NCI-H2081 (cell line): ENCODE data around the gene SEPTIN5.

Source experiments
- DNase-seq, 2 experiments: peaks; one replicate each; lab custom pipeline; 2025; lab: John Stamatoyannopoulos, UW

The SEPTIN5 gene

GRCh38 chr22:19748991-19749664, 34.8 kb downstream of the SEPTIN5 start:
- no peak for DNase-seq

- no peak for DNase-seq
Measured at GRCh38 chr22:19749876-19750275, 35.6 kb downstream of the SEPTIN5 start.

- DNase-seq = no peak
Measured at GRCh38 chr22:19750507-19751490, 36.5 kb downstream of the SEPTIN5 start.

DNA sequence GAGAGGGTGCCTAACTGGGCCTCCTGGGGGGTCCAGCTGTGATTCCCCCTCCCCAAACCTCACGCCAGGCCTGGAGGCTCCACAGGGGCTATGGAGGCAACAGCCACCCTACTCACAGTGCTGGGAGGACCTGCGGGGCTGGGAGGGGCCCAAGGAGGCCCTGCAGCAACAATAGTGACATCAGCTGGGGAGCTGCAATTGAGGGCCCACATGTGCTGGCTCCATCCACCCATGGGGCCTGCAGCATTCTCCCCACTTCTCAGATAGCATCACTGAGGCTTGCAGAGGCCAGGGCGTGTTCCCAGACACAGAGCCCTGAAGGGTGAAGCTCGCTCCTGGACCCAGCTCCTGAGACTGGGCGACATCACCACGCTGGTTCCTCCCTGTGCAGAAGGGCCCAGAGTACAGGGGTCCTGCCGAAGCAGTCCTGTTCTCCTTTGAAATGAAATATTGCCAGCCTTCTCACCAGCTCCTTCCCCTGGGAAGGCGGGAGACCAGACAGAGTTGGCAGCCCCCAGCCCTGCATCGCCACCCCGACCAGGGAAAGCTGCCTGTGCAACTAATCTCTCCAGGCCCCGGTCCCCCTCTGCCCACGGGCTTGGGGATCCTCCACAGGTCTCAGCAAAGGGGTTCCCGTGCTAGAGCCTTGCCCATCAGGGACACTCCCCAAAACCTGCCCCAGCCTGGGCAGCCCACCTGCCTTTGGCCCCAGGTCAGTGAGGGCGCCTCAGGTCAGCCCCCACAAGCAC, 37.4 kb downstream of the SEPTIN5 start:
- DNase-seq = no peak

DNA sequence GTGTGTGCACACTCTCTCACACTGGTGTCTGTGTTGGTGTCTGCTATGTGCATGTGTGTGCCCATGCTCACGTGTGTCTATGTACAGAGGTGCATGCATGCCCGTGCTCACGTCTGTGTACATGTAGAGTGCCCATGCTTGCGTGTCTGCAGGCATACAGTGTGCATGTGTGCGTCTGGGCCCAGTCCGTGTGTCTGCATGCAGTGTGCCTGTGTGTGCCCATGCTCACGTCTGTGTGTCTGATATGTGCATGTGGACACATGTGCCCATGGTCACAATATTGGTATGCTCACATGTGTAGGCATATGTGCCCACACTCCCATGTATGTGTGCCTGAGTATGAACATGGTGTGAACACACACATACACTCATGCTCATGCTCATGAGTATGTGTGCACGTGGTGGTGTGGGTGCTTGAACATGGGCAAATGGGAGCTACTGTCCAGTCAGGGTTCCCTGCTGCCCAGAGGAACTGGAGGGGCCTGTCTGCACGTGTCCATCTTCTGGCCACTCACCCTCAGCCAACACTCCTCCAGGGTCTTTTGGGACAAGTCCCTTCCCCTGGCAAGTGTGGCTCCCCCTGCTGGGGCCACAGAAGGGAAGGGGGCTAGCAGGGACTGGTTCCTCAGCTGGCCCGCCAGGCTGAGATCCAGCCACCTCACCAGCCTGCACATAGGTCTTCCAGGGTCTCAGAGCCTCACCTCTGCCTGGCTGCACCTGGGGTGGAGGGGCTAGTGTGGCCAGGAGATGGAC, 39.0 kb downstream of the SEPTIN5 start:
- no peak for DNase-seq

GRCh38 chr22:19753996-19754700, 39.8 kb downstream of the SEPTIN5 start:
- no peak for DNase-seq

DNA sequence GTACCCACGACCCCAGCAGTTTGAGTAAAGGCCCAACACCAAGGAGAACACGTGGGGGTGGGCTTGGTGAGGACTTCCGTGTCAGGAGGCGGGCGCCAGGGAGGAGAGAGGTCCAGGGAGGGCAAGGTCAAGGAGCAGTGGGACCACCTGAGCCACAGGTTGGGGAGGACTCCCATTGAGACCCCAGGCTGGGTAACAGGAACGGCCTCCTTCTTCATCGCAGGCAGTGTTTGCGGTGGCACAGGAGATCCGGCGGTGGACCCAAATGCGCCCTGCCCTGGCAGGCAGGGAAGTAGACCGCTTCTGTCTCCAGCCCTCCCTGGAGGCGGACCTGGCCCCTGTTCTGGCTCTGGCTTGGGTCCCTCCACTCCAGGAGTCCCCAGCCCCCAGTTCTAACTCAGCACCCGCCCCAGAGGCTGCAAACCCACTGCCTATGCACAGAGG, 40.4 kb downstream of the SEPTIN5 start:
- DNase-seq = no peak

- DNase-seq = no peak
Measured at GRCh38 chr22:19755145-19755710, 40.9 kb downstream of the SEPTIN5 start.

DNA sequence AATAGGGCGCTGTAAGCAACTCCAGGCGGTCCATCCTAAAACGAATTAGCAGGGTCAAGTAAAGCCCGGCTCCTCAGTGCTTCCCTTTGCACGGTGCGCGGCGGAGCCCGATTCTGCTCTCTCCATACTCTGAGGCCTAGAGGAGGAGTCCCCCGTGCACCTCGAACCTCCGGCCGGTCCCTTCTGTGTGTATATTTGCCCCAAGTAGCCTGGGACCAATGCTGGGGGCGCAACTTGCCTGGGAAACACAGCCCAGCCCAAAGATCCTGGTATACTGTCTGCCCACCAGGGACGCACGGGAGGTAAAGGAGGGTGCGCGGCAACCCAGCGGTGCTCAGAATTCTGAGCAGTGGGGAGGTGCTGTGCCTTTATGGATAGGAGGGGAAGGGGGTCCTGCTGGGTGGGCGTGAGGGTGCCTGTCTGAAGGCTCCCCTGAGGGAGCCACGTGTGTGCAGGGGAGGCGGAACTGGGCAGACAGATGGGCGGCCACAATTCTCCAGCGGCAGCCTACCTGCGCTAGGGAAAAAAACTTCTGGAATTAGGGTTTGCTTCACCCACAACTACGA, 41.5 kb downstream of the SEPTIN5 start:
- DNase-seq = no peak

DNA sequence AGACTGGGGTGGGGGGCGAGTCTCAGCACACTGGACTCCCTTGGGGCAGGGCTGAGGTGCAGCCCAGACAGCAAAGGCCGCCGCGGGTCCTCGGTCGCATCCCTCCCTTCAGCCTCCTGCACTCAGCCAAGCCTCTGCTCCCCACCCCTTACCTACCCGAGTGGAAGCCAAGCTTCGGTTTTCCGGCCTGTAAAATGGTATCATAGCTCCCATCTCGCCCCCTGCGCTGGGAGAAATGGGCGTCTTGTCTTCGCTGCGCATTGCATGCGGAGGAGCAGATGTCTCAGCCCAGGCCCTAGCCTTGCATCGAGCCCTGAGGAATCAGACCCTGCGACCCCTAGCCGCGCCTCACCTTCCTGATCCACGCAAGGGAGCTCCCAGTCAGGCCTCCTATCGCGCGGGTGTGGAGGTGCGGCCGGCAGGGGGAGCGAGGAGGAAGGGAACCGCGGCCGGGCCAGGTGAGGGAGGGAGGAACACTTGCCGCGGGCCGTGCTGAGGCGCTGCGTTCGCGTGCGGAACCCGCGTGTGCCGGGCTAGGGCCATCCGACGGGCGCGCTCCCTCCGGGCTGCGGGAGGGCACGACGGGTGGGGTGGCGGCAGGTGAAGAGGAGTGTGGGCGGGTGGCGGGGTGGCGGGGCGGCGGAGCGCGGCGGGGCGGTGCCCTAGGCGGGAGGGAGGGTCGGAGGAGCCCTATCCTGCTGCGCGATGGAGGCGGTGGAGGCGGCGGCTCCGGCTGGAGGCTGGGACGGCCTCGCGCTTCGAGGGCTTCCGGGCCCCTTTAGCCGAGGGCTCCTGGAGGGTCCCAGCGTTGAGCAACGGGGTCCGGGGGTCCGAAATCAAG, 42.2 kb downstream of the SEPTIN5 start:
- DNase-seq = peak; percentile 47 to 53

DNA sequence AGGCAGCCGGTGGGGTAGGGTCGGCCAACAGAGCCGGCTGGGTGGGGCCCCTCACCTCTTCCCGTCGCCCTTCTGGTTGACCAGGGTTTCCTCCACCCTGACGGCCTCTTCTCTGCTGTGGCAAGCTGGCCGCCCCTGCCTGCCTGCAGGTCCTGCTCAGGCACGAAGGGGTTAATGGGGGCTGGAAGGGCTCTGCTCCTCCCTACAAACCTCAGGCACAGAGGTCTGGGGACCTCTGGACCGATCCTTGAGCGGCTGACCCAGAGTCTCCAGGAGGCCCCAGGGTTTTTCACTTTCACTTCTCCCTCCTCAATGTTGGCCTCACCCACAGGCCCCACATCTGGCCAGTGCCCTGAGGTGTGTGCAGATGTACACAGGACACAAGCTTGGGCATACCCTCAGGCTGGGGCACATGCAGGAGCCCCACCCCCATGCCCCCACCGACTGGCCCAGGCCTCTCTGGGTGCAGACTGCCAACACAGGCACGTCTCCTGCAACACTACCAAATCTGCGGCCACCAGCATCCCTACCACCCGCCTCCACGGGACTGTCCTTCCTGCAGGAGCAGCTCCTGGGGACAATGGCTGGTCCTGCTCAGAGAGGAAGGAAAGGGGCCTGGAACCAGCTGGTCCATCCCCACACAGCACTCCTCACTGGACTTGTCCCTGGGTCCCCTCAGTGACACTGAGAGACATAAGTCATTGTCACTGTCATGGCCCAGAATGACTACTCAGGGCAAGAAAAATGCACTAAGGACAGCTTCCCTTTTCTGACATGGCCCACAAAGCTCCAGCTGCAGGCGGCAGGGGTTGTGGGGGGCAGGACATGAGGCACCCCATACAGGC, 43.1 kb downstream of the SEPTIN5 start:
- DNase-seq = no peak

- no peak for DNase-seq
Measured at GRCh38 chr22:19757985-19758895, 43.9 kb downstream of the SEPTIN5 start.

DNA sequence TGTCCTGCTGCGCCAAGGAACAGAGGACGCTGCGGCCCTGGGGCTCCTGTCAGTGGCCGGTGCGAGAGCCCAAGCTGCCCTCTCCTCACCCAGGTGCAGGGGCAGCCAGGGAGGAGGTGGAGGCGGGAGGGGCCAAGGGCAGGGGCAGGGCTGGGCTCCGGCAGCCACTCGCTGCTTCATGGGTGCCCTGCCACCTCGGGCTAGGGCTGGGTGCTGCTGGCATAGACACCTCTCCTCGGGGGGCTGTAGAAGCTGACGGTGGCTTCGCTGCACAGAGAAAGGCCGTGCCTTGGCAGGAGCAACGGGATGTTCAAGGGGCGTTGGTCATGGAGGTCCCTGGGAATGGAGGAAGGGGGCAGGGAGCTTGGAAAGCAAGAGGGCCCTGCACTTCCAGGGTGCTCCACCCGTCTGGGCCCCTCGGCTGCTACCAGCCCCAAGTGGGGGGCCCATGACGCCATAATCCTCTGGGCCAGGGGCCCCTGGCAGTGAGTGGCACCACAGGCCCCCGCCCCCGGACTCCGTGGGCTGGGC, 44.7 kb downstream of the SEPTIN5 start:
- DNase-seq = no peak

DNA sequence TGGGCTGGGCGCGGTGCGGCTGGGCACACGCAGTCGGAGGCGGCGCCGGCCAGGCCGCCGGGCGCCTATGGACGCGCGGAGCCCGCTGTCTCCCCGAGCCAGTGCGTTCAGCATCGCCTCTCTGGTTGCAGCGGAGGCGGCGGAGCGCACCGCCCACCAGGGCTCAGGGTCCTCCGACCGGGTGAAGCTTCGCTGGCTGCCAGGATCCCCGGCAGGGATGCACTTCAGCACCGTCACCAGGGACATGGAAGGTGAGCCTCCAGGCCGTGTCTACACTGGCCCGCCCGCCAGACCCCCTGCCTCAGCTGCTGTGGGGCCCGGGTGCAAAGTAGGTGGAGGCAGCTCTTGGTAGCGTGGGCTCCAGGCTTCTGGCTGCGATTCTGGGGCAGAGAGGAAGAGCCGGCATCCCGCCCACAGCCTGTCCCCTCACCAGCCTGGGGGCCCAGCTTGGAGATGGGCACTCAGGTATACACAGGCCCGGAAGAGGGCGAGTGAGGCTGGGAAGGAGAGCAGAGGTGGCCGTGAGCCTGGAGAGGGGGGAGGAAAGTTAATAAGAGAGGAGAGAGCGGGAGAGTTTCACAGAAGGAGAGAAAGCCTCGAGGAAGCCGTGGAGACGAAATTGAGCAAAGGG, 45.2 kb downstream of the SEPTIN5 start:
- DNase-seq = no peak

DNA sequence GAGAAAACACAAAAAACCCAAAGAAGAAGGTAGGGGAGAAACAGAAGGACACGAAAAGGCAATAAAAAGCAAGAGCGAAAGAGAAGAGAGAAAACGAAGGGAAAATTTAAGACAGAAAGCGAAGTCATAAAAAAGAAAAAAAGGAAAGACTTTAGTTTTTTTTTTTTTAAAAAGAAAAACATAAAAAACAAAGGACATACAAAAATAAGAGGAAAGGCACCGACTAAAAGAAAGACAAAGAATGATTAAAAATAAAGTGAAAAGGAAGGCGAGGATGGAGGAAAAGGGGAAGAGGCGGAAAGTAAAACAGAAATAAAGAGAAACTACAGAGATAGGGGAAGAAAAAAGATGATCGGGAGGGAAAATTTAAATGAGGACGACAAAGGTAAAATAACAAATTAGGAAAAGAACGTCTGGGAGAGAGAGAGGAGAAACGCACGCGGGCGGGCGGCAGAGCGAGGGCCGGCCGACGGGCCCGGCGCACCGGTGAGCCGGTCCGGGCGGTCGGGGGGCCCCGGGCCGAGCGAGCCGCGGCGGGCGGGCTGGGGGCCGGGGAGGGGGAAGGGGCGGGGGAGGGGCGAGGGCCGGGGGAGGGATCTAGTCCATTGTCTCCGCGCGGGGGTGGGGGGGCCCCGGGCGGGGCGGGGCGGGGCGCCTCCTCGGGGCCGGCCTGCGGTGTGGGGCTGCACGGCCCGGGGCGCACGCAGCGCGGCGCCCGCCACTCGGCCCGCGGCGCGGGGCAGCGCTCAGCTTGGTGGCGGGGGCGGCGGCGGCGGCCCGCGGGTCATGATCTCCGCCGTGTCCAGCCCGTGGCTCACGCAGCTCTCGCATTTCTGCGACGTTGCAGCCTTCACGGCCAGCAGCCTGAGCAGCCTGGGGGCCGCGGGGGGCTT, 46.0 kb downstream of the SEPTIN5 start, which contains the start of gene TBX1:
TSS of gene TBX1 (plus strand) at position 721 of the 893 bp plus-strand sequence. CDS start at position 787, 66 bp downstream.
- no peak for DNase-seq
